Stimulated activated CD4-positive, alpha-beta T cell treated with anti-CD3 and anti-CD28 coated beads, Interleukin-2, amount 100 ng/mL, for 48 hours (primary cell): ENCODE data around the gene ITGA2.

Experiments
- DNase-seq, 2 donors: peaks; one replicate each; pipeline ENCODE4 v3.0.0-alpha.2; 2020

The ITGA2 gene

GRCh38 chr5:53066088-53066487 lies 76.9 kb downstream of the ITGA2 start:
- DNase-seq: no peak

GRCh38 chr5:53067641-53068040 lies 78.5 kb downstream of the ITGA2 start:
- DNase-seq: no peak

- DNase-seq: no peak
Observed at GRCh38 chr5:53068291-53068836, 79.2 kb downstream of the ITGA2 start.

- DNase-seq: peak; percentile 44 to 53
Observed at GRCh38 chr5:53069626-53070025, 80.5 kb downstream of the ITGA2 start.

GRCh38 chr5:53071298-53071697 lies 82.1 kb downstream of the ITGA2 start:
- DNase-seq: no peak

- no peak for DNase-seq
Observed at GRCh38 chr5:53071738-53072137, 82.6 kb downstream of the ITGA2 start.

- DNase-seq: no peak
Observed at GRCh38 chr5:53073348-53073747, 84.2 kb downstream of the ITGA2 start.

GRCh38 chr5:53076014-53076583 lies 86.9 kb downstream of the ITGA2 start:
- DNase-seq: no peak

GRCh38 chr5:53080271-53080670 lies 91.1 kb downstream of the ITGA2 start:
- DNase-seq: no peak

GRCh38 chr5:53083927-53084326 lies 94.8 kb downstream of the ITGA2 start:
- DNase-seq: no peak

GRCh38 chr5:53084546-53085255 lies 95.5 kb downstream of the ITGA2 start:
- no peak for DNase-seq

- no peak for DNase-seq
Observed at GRCh38 chr5:53087171-53087570, 98.0 kb downstream of the ITGA2 start.

- DNase-seq: no peak
Observed at GRCh38 chr5:53087621-53088121, 98.5 kb downstream of the ITGA2 start.

GRCh38 chr5:53089481-53089991 lies 100.4 kb downstream of the ITGA2 start:
- no peak for DNase-seq

GRCh38 chr5:53090229-53090628 lies 101.1 kb downstream of the ITGA2 start:
- DNase-seq: no peak

- DNase-seq: no peak
Observed at GRCh38 chr5:53091289-53091688, 102.1 kb downstream of the ITGA2 start.

- no peak for DNase-seq
Observed at GRCh38 chr5:53092242-53092641, 103.1 kb downstream of the ITGA2 start.

GRCh38 chr5:53095217-53095616 lies 106.1 kb downstream of the ITGA2 start:
- no peak for DNase-seq

- DNase-seq: peak; percentile 62 to 72
Observed at GRCh38 chr5:53095931-53096525, 106.9 kb downstream of the ITGA2 start.

GRCh38 chr5:53099546-53099945 lies 110.4 kb downstream of the ITGA2 start:
- DNase-seq: no peak

- DNase-seq: no peak
Observed at GRCh38 chr5:53100606-53101005, 111.5 kb downstream of the ITGA2 start.

GRCh38 chr5:53105611-53106300 lies 116.6 kb downstream of the ITGA2 start:
- no peak for DNase-seq

- no peak for DNase-seq
Observed at GRCh38 chr5:53109056-53109442, 119.9 kb downstream of the ITGA2 start.
